GM12875 (cell line): ENCODE measurements around the gene ENOX1.

Experiments used
- H3K4me3 ChIP-seq: one replicate; pipeline ENCODE4 v1.5.1; 2011; ENCODE audit warnings: low read depth, low read length, control low read depth
- TF ChIP-seq, protein P1 (sequence below): IDR thresholded peaks from 2 replicates; pipeline ENCODE4 v1.5.1; 2011; ENCODE audit warnings: low read depth, mild to moderate bottlenecking, control low read depth, inconsistent platforms, low read length, moderate library complexity, borderline replicate concordance; ENCODE audit not compliant: insufficient read depth

Gene ENOX1

DNA sequence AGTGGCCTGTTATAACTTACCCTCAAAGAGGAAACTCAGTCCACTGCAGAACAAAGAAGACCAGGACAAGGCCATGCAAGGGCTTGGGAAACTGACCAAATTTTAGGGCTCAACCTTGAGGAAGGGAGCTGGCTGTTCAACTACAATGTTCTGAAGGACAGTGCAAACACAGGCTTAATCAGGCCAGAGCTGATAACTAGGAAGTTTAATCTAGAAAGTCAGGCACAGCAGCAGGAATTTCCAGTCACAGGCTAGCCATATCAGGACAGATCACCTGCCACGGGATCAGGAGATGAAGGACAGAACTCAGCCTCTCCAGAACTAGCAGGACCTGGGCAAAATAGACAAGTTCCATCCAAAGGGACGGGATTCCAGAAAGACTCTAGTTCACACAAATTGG is 89.4 kb downstream of the ENOX1 start:
- TF ChIP-seq, protein P1, sequence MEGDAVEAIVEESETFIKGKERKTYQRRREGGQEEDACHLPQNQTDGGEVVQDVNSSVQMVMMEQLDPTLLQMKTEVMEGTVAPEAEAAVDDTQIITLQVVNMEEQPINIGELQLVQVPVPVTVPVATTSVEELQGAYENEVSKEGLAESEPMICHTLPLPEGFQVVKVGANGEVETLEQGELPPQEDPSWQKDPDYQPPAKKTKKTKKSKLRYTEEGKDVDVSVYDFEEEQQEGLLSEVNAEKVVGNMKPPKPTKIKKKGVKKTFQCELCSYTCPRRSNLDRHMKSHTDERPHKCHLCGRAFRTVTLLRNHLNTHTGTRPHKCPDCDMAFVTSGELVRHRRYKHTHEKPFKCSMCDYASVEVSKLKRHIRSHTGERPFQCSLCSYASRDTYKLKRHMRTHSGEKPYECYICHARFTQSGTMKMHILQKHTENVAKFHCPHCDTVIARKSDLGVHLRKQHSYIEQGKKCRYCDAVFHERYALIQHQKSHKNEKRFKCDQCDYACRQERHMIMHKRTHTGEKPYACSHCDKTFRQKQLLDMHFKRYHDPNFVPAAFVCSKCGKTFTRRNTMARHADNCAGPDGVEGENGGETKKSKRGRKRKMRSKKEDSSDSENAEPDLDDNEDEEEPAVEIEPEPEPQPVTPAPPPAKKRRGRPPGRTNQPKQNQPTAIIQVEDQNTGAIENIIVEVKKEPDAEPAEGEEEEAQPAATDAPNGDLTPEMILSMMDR, result no peak

DNA sequence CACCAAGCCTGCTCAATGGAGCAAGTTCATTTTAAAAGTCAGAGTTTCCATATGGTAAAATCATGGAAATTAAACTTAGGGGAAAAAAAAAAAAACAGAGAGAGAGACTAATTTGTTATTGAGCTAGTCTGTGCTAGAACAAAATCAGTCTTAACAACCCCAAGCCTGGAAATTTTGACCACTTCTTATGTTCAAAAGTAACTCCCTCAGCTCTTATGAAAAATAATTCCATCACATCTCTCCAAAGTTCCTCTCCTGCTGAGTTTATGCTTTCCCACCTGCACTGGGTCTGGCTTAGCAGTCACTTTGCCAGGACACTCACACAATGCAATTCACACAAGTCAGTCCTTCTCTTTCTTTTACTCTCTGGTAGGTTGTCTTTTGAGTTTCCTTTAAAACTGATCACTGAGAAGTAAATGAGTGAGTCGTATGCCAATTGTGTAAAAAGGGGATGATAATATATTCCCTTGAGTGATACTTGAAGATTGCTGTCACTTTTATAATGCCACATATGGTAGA is 92.6 kb downstream of the ENOX1 start:
- no peak overlapping the region for H3K4me3 ChIP-seq
- TF ChIP-seq, protein P1, result no peak

More for the DNA sequence above, 89.4 kb downstream of the ENOX1 start:
- H3K4me3 ChIP-seq, result no peak overlapping the region

DNA sequence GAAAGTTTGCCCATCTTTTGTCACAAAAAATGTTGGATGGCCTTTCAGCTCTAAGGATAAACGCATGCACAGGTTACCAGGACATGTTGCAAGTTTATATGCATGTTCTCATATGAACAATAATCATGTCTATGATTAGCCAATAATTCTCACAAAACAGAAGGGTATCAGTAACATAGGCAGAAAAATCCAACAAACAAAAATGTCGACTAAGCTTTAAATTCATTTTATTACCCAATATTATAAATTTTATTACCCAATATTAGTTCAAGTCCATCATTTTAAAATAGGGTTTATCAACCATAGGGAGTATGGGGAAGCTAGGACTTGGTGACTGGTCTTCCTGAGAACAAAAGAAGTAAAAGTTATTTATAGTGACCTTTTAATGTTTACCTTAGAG is 93.1 kb downstream of the ENOX1 start:
- TF ChIP-seq, protein P1, result no peak

DNA sequence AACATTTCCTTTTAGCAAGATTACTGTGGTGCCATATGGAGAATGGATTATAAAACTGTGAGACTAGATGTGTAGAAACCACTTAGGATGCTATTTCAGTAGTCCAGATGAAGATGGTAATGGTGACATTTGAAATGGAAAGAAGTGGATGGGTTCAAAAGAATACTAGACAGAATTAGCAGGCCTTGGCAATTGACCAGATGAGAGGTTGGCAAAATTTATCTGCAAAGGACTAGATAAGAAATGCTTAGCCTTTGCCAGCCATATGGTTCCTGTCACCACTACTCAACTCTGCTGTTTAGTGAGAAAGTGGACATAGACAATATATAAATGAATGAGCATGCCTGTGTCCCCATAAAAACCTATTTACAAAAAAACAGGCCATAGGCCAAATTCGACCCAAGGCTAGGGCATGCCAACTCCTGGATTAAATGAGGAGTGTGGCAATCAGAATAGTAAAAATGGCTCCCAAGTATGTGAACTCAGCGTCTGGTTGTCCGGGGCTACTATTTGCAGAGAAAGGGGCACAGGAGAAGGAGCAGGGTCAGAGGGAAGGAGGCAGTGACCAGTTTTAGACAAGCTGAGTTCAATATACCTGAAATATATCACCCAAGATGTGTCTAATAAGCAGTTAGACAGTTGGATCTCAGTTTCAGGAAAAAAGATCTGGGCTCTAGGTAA is 98.4 kb downstream of the ENOX1 start:
- TF ChIP-seq, protein P1, result no peak

More for the DNA sequence above, 93.1 kb downstream of the ENOX1 start:
- H3K4me3 ChIP-seq, result no peak overlapping the region

DNA sequence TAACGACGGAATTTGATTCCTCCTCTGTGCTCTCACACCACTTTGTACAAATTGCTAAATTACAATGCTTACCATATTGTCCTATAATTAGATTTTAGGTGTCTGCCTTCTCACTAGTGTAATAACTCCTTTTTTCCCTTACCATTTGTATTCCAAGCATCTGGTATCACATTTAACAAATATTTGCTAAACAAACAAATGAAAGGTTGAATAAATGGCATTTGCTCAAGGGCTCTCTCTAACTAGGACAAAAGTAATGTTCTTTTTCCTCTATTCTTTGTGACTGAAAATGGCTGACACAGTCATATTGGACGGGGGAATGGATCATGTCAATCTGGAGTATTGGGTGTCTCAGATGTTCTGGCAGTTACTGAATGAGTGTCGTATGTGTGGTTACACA is 99.7 kb downstream of the ENOX1 start:
- TF ChIP-seq, protein P1, result no peak
- H3K4me3 ChIP-seq, result no peak overlapping the region

More for the DNA sequence above, 98.4 kb downstream of the ENOX1 start:
- no peak overlapping the region for H3K4me3 ChIP-seq

DNA sequence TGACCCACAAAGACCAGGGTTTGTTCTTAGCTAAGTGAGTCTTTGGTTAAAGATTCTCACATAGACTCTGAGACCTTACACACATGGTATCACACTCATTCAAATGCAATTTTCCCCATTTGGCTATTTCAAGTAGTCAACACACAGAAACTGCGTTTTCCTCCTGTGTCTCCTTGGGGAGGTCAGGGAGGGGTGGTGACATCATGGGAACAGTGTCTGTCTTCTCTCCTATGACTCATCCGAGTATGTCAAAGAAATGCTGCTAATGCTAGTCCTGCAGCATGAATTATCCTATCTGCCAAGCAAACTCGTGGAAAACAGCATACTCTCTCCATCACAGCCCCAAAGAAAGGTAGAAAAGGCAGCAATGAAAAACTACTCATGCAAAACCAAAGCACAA is 100.2 kb downstream of the ENOX1 start:
- no peak overlapping the region for H3K4me3 ChIP-seq
- TF ChIP-seq, protein P1, result no peak

DNA sequence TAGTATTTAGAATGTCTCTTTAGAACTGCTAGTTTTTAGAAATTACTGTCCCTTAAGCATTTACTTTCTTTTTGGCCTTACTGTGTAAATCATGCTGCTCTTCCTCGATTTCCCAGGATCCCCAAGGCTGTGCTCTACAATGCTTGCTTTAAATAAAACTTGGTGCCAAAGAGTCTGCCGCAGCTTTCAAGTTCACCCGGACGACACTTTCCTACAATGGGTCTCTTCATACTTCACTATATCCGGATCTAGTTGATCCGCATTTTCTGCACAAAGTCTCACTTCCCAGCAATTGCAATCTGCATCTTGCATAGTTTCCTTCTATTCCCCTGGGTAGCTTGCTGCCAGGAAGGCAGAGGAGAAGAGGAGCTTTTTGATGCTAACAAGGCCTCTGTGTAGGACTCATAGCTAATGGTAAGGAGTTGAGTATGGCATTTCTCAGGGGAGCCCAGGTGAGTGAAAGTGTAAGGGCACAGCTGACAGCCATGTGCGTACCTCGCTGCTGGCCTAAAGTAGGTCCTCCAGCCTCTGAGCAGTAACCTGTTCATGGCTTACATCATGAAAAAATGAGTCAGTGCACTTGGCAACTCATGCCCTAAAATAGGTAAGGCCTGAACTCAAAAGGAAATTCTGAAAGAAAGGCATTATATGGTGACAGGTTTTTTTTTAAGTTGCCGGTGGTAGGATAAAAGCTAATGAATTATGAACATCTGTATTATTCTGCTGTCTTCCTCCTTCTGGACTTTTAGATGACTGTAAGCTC is 101.6 kb downstream of the ENOX1 start:
- H3K4me3 ChIP-seq, result no peak overlapping the region
- TF ChIP-seq, protein P1, result no peak
